ENCODE results near the gene EGFR.

GRCh38 chr7:55189146-55189766 lies 170.4 kb downstream of the EGFR start:
- TF ChIP-seq CTCF (IDR thresholded peaks at IDR 0.05; ENCODE audit: poor library complexity, severe bottlenecking), result no peak
- TF ChIP-seq POLR2AphosphoS5 (IDR thresholded peaks at IDR 0.05), result no peak
- TF ChIP-seq TAF1 (IDR thresholded peaks at IDR 0.05; ENCODE audit: low read depth), result no peak
- TF ChIP-seq EP300 (conservative IDR thresholded peaks at IDR 0.05; ENCODE audit: poor library complexity, severe bottlenecking), result no peak
- no peak for TF ChIP-seq RAD21 (conservative IDR thresholded peaks at IDR 0.05)

All from neural cell (in vitro differentiated cells).